PC-3 (cell line): ENCODE results near the gene IL1F10. TPM values are rescaled to one million over a fixed set of nuclear protein-coding genes. Genes with fewer than 3 reads are reported as not detected.
A peak's percentile ranks its signal among the peaks of the same experiment; 100 is the strongest.

ENCODE experiments used
- ATAC-seq: fragments of 200-7000 bp; cut with Tn5 transposase; 2 replicates; pipeline ENCODE4 v1.9.1; 2020; ENCODE audit warnings: mild to moderate bottlenecking, moderate library complexity
- Bru-seq: library from RNA; stranded (reverse); fragments of 400-500 nt; gene quantifications from one replicate; lab custom pipeline; 2021; lab: Mats Ljungman, UMichigan
- BruChase-seq, 2 experiments: library from RNA; stranded (reverse); fragments of 400-500 nt; gene quantifications; one replicate each; lab custom pipeline; 2021; lab: Mats Ljungman, UMichigan
- BruUV-seq: library from RNA; stranded (reverse); fragments of 400-500 nt; replicated peaks from 2 replicates; lab custom pipeline; 2021; lab: Mats Ljungman, UMichigan
- CTCF ChIA-PET: fragments of 300-600 bp; sonication (Branson Sonifier 250); formaldehyde crosslinking; loops from one replicate; lab custom pipeline; 2022; ENCODE audit warnings: antibody characterized with exemption; lab: Charles Lee
- POLR2A ChIA-PET: fragments of 300-600 bp; sonication (Branson Sonifier 250); formaldehyde crosslinking; loops from one replicate; lab custom pipeline; 2022; ENCODE audit warnings: antibody characterized with exemption; ENCODE audit not compliant: unreplicated experiment; lab: Charles Lee
- DNase-seq: peaks from one replicate; pipeline ENCODE4 v3.0.0-alpha.2; 2015
- H2AFZ ChIP-seq: fragments of 300-600 bp; sonication (generic); 2 replicates; pipeline ENCODE4 v1.6.0; 2016; ENCODE audit warnings: antibody characterized with exemption, low read length
- H3F3A ChIP-seq: fragments of 300-600 bp; sonication (generic); one replicate; pipeline ENCODE4 v1.6.0; 2017; ENCODE audit warnings: antibody characterized with exemption, low read length, control low read depth, mild to moderate bottlenecking; ENCODE audit not compliant: unreplicated experiment
- H3K27ac ChIP-seq: fragments of 300-600 bp; sonication (generic); 2 replicates; pipeline ENCODE4 v1.5.1; 2016; ENCODE audit warnings: mild to moderate bottlenecking, low read length
- H3K27me3 ChIP-seq: fragments of 300-600 bp; sonication (generic); 2 replicates; pipeline ENCODE4 v1.6.1; 2016; ENCODE audit warnings: low read length, mixed read lengths
- H3K36me3 ChIP-seq: fragments of 300-600 bp; sonication (generic); 2 replicates; pipeline ENCODE4 v1.6.1; 2016; ENCODE audit warnings: low read depth, mixed run types, low read length, mixed read lengths
- H3K4me1 ChIP-seq: fragments of 300-600 bp; sonication (generic); 2 replicates; pipeline ENCODE4 v1.5.1; 2016; ENCODE audit warnings: low read length; ENCODE audit not compliant: insufficient read depth
- H3K4me2 ChIP-seq: fragments of 300-600 bp; sonication (generic); 2 replicates; pipeline ENCODE4 v1.6.0; 2016; ENCODE audit warnings: low read length
- H3K4me3 ChIP-seq: fragments of 300-600 bp; sonication (generic); 2 replicates; pipeline ENCODE4 v1.5.1; 2016; ENCODE audit warnings: mild to moderate bottlenecking, low read length, mixed read lengths
- H3K79me2 ChIP-seq: fragments of 300-600 bp; sonication (generic); 2 replicates; pipeline ENCODE4 v1.6.1; 2017; ENCODE audit warnings: low read length, mixed read lengths
- H3K9ac ChIP-seq: fragments of 300-600 bp; sonication (generic); 2 replicates; pipeline ENCODE4 v1.6.0; 2016; ENCODE audit warnings: mild to moderate bottlenecking, low read length
- H3K9me2 ChIP-seq: fragments of 300-600 bp; sonication (generic); replicated peaks from 2 replicates; pipeline ENCODE4 v1.6.1; 2016; ENCODE audit warnings: mixed run types, low read length, mixed read lengths
- H3K9me3 ChIP-seq: fragments of 300-600 bp; sonication (generic); 2 replicates; pipeline ENCODE4 v1.6.1; 2016; ENCODE audit warnings: low read length, mixed read lengths
- H4K20me1 ChIP-seq: fragments of 300-600 bp; sonication (generic); 2 replicates; pipeline ENCODE4 v1.6.1; 2016; ENCODE audit warnings: low read length, mixed read lengths
- EZH2 ChIP-seq: fragments of 300-600 bp; sonication (generic); IDR thresholded peaks from one replicate; pipeline ENCODE4 v1.6.1; 2017; ENCODE audit warnings: antibody characterized with exemption, mild to moderate bottlenecking, low read length; ENCODE audit not compliant: unreplicated experiment
- EZH2phosphoT487 ChIP-seq: fragments of 300-600 bp; sonication (generic); IDR thresholded peaks from 2 replicates; pipeline ENCODE4 v1.6.1; 2018; ENCODE audit warnings: mild to moderate bottlenecking, antibody characterized with exemption, low read length, borderline replicate concordance
- intact Hi-C: fragments of 100-400 bp; cut with micrococcal nuclease; formaldehyde crosslinking; loops from 2 replicates; pipeline ENCODE4 v1.9.0; 2023
- long read RNA-seq: library from polyadenylated mRNA; unstranded; transcript quantifications from one replicate; pipeline ENCODE4 v2.0.0, GENCODE V29; 2021; ENCODE audit not compliant: unreplicated experiment
- total RNA-seq: library from RNA; depleted of rRNA; stranded (reverse); fragments of >200 nt; gene quantifications from 2 replicates; pipeline ENCODE4 v1.2.3, GENCODE V29; 2014; rRNA removed
- TF ChIP-seq, protein P1 (sequence below): fragments of 300-600 bp; sonication (generic); conservative IDR thresholded peaks from 2 replicates; pipeline ENCODE4 v1.5.1; 2017; ENCODE audit warnings: antibody characterized with exemption, low read depth, mild to moderate bottlenecking, low read length

IL1F10 gene, protein sequence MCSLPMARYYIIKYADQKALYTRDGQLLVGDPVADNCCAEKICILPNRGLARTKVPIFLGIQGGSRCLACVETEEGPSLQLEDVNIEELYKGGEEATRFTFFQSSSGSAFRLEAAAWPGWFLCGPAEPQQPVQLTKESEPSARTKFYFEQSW
- not detected in 2 replicates for total RNA-seq
- Bru-seq, nascent RNA: percentile 20 among the genes with signal in this experiment
- percentile 9 among the genes with signal in this experiment for BruChase-seq, experiment 1, labeled RNA remaining after a 6-hour chase
- percentile 15 among the genes with signal in this experiment for BruChase-seq, experiment 2, labeled RNA remaining after a 2-hour chase
- long read RNA-seq: 0 reads

DNA sequence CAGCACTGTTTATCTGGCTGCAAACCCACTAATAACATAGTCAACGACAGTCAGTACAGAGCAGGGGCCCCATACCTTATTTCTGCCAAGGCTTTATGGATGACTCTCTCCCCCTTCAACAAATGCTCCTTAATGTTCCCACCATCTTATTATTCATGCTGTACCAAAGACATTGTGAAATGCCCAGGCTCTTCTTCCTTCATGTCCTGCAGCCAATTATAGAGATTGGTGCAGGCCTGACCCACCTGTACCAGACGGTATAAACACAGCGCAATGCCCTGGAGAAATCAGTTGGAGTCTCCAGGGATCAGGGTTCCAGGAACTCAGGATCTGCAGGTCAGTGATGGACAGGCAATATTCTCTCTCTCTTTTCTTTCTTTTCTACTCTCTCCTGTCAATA, at the start of gene IL1F10:
IL1F10 (plus strand) TSS at position 290 of the 400 bp plus-strand sequence. CDS start 4,769 bp downstream, outside the sequence.
- Histone ChIP-seq H3K4me3 (0 out of 2 replicates have a peak within 1 kb of the TSS, but pooled peaks have one; percentile 7), H3K27me3 (no peaks in the 10 kb centered on the region), H3F3A (peaks cover 12% of the 10 kb centered on the region), H3K9me3 (no peaks in the 10 kb centered on the region), H2AFZ (no peak within 1 kb of the TSS), H4K20me1 (no peaks in the 10 kb centered on the region), H3K9me2 (no peaks in the 10 kb centered on the region), H3K27ac (peak within 1 kb of the TSS; percentile 95), H3K4me1 (peaks cover 36% of the 10 kb centered on the region), H3K79me2 (no peaks in the 10 kb centered on the region), H3K36me3 (no peaks in the 10 kb centered on the region), H3K4me2 (peak within 1 kb of the TSS; percentile 57), H3K9ac (peak within 1 kb of the TSS; percentile 56)
- no TSS peak for BruUV-seq
- ATAC-seq: no peak
- ChIA-PET CTCF (interaction anchor here (0.6 to 1.2 kb wide), 2 partner anchors 13 to 69 kb away, joined by 3 to 7 read pairs; no protein-coding TSS in a partner anchor), POLR2A (no interaction called here)
- TF ChIP-seq EZH2 (no peak), EZH2phosphoT487 (no peak)
- TF ChIP-seq, protein P1, sequence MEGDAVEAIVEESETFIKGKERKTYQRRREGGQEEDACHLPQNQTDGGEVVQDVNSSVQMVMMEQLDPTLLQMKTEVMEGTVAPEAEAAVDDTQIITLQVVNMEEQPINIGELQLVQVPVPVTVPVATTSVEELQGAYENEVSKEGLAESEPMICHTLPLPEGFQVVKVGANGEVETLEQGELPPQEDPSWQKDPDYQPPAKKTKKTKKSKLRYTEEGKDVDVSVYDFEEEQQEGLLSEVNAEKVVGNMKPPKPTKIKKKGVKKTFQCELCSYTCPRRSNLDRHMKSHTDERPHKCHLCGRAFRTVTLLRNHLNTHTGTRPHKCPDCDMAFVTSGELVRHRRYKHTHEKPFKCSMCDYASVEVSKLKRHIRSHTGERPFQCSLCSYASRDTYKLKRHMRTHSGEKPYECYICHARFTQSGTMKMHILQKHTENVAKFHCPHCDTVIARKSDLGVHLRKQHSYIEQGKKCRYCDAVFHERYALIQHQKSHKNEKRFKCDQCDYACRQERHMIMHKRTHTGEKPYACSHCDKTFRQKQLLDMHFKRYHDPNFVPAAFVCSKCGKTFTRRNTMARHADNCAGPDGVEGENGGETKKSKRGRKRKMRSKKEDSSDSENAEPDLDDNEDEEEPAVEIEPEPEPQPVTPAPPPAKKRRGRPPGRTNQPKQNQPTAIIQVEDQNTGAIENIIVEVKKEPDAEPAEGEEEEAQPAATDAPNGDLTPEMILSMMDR: no peak
- intact Hi-C loops: loop anchor here (1.0 to 2.0 kb wide), 2 partner anchors 11 to 109 kb away; no protein-coding TSS in a partner anchor
- DNase-seq: no peak

DNA sequence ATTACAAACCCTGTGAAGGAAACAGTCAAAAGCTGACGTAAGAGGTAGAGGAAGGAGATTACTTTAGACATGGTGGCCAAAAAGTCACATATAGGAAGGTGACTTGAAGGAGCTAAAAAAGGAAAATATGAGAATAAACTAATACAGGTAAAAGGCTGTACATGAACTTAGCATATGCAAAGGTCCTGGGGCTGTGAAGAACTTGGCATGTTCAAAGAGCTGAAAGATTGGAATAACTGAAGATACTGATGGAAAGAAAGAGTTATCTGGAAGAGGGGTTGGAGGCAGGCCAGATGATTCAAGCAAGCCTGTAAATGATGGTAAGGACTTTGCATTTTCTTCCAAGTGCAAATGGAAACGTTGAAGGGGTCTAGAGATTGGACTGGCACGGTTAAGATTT, 49.3 kb upstream of the IL1F10 start:
- BruUV-seq: no TSS peak
- Histone ChIP-seq H3K79me2 (no peaks in the 10 kb centered on the region), H3K4me2 (no peak overlapping the region), H3F3A (no peaks in the 10 kb centered on the region), H3K36me3 (no peaks in the 10 kb centered on the region), H3K9me3 (no peaks in the 10 kb centered on the region), H2AFZ (no peak overlapping the region), H3K27ac (no peak overlapping the region), H3K4me1 (no peaks in the 10 kb centered on the region), H3K9ac (no peak overlapping the region), H4K20me1 (no peaks in the 10 kb centered on the region), H3K4me3 (no peak overlapping the region), H3K27me3 (0 out of 2 replicates have a peak, but pooled peaks cover 4% of the 10 kb centered on the region), H3K9me2 (0 out of 2 replicates have a peak, but pooled peaks cover 4% of the 10 kb centered on the region)
- no peak for DNase-seq
- intact Hi-C loops: no loop called here
- no peak for ATAC-seq
- CTCF ChIA-PET: no interaction called here
- TF ChIP-seq, protein P1: no peak
- no peak for TF ChIP-seq EZH2
- no peak for TF ChIP-seq EZH2phosphoT487
- POLR2A ChIA-PET: no interaction called here

DNA sequence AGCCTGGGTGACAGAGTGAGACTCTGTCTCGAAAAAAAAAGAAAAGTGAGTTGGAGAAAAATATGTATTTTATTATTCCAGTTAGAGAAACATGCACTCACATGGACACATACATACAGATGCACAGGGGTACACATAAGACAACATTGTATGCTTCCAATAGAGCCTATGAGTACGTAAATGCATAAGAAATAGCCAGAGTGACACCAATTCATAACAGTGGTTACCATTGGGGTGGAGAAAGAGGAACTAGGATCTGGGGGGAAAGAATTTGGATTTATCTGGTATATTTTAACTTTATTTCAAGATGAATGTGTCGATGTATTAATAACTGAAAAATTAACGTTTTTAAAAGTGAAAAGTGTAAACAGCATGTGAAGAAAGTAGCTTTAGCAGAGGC, 46.5 kb upstream of the IL1F10 start:
- no peak overlapping the region for H3K4me3 ChIP-seq
- TF ChIP-seq, protein P1: no peak
- no peak for TF ChIP-seq EZH2phosphoT487
- intact Hi-C loops: no loop called here
- ATAC-seq (no peak), DNase-seq (no peak)
- BruUV-seq: no TSS peak
- peaks cover 19% of the 10 kb centered on the region; the same call in 1 of the 2 replicates for H3K27me3 ChIP-seq
- H4K20me1 ChIP-seq: no peaks in the 10 kb centered on the region
- H3K9me2 ChIP-seq: 0 out of 2 replicates have a peak, but pooled peaks cover 4% of the 10 kb centered on the region
- no peaks in the 10 kb centered on the region for H3K36me3 ChIP-seq
- H3K4me2 ChIP-seq: no peak overlapping the region
- H3K4me1 ChIP-seq: no peaks in the 10 kb centered on the region
- H2AFZ ChIP-seq: no peak overlapping the region
- H3K9ac ChIP-seq: no peak overlapping the region
- ChIA-PET POLR2A (no interaction called here), CTCF (no interaction called here)
- no peaks in the 10 kb centered on the region for H3K9me3 ChIP-seq
- H3K79me2 ChIP-seq: no peaks in the 10 kb centered on the region
- H3F3A ChIP-seq: no peaks in the 10 kb centered on the region
- no peak overlapping the region for H3K27ac ChIP-seq
